GM13977 (cell line): ENCODE results near the gene SPATA33.
"Not testable (repeated sequence)": the region's sequence is repeated elsewhere in the genome, so short reads cannot be mapped to it uniquely, and the experiment has no call there.

Source experiments
- DNase-seq: peaks from one replicate; pipeline ENCODE4 v3.0.0; 2012; ENCODE audit warnings: low spot score
- CTCF ChIP-seq: IDR thresholded peaks from 2 replicates; pipeline ENCODE4 v1.5.1; 2012; ENCODE audit warnings: mild to moderate bottlenecking, control low read depth; ENCODE audit not compliant: insufficient read depth; ENCODE audit errors: extremely low read depth, missing control alignments
- in situ Hi-C: fragments of 300-500 bp; cut with MboI; formaldehyde crosslinking; loops from one replicate; pipeline ENCODE4 v1.12.0; 2022; ENCODE audit warnings: low sequenced_read_pairs, low pct_unique_long_range_greater_than_20kb, mixed read lengths, inconsistent platforms; ENCODE audit not compliant: unreplicated experiment

The SPATA33 gene

GRCh38 chr16:89691986-89692569, 34.4 kb downstream of the SPATA33 start:
- no peak for TF ChIP-seq CTCF
- no peak for DNase-seq
- in situ Hi-C loops = no loop called here

- in situ Hi-C loops = no loop called here
- TF ChIP-seq CTCF = no peak
- DNase-seq = no peak
These were observed 35.7 kb downstream of the SPATA33 start for GRCh38 chr16:89693289-89693731.

- in situ Hi-C loops = no loop called here
- DNase-seq = no peak
- no peak for TF ChIP-seq CTCF
These were observed 36.5 kb downstream of the SPATA33 start for GRCh38 chr16:89693931-89694783.

- in situ Hi-C loops, DNase-seq: not testable (repeated sequence)
These were observed 37.1 kb downstream of the SPATA33 start for GRCh38 chr16:89694784-89695085.

- no peak for TF ChIP-seq CTCF
- in situ Hi-C loops = no loop called here
- no peak for DNase-seq
These were observed 37.6 kb downstream of the SPATA33 start for GRCh38 chr16:89695086-89695874.

- DNase-seq = no peak
- no peak for TF ChIP-seq CTCF
- in situ Hi-C loops = no loop called here
These were observed 38.4 kb downstream of the SPATA33 start for GRCh38 chr16:89695875-89696669.
